GM18508 (cell line): Measurements from ENCODE around the gene SOBP.

Source experiments
- ATAC-seq: cut with Tn5 transposase; IDR thresholded peaks from one replicate; pipeline ENCODE4 v1.9.1; 2021; ENCODE audit warnings: moderate number of reproducible peaks; ENCODE audit not compliant: insufficient read depth, unreplicated experiment

Gene SOBP

DNA sequence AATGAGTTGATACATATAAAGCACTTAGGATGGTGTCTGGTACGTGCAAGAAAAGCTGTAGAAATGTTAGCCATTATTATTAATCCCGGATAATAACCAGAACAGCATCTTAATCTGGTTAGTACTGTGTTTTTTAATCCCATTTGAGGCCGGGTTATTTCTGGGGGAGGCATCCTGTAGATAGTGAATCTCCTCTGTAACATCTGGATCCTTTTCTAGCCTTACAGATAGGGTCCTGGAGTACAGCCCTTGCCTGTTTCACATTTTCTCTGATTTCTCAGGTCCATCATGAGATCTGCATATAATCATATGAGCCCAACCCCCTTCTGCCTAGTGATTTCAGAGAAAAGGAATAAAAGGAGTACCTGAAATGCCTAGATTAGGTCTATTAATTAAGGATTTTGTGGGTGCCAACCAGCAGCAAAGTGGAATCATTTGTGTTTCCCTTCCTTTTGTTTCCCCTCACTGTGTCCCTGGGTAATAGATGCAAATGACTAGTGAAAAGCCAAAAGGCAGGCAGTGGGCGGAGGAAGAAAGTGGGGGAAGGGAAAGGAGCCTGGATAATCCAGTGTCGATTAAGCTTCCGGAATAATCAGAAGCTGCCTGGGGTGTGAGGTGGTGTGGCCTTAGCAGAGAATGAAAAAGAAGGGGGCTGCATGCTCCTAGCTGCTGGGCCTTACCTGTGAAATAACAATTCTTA, 88.9 kb downstream of the SOBP start:
- no peak for ATAC-seq

DNA sequence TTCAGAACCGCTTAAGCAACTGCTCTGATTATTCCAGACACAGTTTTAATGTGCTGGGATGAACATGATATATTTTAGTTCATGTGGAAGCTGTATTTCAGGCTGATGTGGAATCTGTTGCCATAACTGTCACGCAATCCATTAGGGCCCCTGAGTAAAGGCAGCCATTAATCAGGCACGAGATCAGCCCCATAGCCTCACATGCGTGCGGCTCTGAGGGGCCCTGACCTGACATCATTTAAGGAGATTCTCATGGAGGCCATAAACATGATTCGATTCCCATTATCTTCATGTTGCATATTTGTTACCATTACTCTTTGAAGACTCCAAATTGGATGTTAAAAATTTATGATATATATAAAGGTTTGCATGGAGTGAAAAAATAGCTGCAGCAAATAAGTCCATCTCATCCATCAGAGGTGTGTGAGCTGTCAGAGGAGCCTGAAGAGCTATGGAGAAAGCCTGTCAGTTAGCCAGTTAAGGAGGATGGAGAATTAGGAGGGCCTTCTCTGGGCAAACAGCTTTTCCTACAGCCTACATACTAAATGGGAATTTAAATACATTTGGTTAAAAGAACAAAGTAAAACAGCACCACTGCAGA, 89.6 kb downstream of the SOBP start:
- no peak for ATAC-seq

DNA sequence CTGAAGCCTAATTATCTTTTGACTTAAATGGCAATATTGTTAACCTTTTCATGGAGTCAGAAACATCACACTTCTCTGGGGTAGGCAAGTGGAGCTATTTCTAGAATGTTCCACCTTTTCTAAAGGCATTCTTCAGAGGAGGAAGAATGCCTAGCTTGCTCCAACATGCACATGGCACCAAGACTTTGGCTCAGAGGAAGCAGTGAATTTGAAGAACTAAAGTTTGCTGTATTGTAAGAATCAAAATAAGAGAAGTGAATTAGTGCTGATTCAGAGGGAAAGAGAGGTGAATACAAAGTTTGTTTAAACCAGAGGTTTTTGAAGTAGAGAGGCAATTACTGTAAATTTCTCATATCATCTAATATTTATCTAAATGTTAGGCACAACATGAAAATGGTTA, 92.2 kb downstream of the SOBP start:
- no peak for ATAC-seq

DNA sequence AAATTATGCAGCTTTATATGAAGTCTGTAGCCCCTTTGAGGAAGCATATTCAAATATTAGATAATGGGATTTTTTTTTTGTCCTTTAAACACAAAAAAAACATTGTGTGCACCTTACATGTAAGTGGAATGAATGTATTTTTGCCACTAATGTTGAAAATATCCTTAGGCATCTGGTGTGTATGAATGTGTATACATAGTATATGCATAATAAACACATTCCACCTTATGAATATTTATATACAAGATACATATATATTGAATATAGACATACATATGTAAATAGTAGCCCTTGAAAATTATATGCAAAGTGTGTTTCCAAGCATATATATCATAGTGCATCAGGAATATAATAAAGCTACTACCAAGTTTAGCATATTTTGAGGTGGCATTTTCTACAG, 94.8 kb downstream of the SOBP start:
- ATAC-seq: no peak

DNA sequence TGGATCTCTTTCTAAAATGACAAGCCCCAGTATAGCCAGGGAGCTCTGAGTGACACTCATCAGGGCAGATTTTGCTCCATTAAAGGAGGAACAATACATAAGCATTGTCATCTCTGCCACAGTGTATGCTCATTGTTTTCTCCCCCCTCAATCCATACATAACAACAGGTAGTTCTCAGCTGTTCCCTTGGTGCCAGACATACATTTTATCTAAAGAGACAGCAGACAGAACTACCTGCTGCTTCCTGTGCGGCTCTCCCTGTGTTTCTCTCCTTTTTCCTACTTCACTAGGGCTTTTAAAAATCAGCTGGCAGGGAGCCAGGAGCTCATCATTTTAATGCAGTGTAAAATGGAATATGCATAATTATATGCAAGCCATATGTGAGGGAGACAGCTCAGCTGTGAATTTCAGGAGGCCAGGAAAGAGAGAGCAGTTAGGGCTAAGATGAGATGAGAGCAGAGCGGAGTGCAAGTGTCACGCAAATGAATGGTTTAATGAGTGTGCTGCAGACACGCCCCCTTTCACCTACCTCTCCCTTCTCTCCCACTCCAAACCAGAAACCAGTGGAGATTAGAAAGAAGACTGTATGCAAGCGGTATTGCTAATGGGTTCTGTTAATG, 96.0 kb downstream of the SOBP start:
- ATAC-seq: no peak

DNA sequence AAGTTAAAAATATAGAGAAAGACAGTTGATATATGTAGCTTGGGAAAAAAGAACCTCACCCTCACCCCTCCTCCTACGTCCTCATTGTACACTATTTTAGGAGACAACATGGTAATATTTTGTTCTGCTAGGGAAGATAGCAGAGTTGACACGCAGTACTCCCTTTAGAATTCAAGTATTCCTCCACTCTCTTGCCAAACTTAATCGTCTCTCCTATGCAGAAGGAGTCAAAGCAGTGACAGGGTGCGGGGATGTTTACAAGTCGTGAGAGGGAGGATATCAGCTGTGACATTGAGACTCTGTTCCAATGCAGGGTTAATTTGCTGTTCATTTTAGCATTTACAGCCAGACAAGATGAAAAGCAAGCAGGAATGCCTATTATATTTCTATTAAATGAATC, 97.5 kb downstream of the SOBP start:
- ATAC-seq: no peak

DNA sequence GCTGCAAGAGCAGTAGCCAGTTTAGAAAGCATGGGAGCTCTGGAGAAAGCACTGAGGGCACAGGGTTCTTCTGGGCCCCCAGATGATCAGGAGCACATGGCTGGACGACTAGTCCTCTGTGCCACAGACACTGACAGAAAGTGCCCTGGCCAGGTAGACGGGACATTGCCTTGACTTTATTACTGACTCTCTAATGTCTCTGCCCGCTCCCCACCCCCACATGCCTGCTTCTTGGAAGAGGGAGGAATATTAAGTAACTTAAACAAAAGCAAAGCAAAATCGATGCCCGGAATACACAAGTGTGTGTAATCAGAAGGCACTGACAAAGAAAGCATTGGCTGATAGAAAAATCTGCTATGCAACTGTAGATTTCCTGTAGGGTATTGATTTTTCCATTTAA, 99.3 kb downstream of the SOBP start:
- no peak for ATAC-seq

DNA sequence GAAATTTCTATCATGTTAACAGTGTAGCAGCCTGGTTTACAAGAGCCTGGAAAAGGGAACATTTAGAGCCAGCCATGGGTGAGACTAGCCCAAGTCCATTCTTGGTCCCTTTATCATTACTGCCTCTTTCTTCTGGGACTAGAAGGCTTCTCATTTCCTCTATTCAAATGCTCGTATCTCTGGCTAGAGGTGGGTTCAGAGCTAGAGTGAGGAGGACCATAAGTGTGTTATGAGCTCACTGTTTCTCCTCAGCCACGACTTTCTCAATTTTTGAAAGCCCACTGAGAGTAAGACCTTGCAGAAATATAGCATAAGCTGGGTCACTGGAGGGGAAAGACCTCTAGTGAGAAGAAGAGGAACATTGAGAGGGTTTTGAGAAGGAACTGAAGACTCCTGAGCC, 100.0 kb downstream of the SOBP start:
- ATAC-seq: no peak

DNA sequence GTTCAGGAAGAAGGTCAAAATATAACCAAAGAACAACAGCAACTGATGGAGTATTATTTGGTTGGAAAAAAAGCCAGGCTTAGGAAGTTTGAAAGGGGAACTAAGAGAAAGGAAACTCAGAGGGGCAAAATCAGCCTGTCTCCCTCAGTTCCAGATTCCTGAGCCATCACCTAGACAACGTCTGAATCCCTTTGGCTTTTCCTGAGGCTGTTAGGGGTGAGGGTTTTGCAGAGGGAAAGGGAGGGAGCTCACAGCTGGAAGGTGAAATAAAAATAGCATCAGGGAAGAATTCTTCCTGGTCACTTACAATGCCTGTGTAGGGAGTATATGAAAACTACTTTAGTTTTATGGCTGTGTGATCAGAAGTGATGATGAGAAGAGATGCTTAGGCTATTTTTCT, 100.5 kb downstream of the SOBP start:
- ATAC-seq: no peak

DNA sequence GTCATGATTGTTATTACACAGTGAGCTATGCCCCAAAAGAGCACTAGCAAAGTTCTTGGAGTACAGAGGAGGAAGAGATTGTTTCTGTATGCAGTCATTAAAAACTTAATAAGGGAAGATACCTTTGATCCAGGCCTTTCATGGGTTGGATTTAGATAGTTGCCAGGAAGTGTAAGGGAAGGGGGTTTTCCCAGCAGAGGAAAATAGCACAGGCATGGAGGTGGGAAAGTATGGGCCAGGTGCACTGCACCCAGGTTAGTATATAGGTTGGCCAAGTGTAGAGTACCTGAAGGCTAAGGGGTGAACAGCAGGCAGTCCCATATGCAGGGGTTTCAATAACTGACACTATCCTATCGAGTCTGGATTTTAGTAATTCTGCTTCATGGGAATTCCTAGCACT, 101.4 kb downstream of the SOBP start:
- no peak for ATAC-seq

DNA sequence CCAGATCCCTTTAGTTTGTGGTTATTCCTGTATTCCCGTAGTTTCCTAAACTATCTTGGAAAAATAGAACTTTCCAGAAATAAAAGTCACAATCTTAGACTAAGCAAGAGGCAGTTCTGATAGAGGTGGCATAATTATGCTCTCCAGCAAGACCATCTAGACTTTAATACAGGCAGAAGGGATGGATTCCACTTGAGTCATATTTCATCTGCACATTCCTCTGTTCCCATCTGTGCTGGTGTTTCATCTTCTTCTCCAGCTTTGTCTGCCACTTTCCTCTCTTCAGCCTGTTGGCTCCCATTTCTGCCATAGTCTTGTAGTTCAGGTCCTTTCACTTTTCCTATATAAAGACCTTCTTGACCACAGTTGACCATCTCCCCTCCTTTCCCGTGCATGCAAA, 102.9 kb downstream of the SOBP start:
- no peak for ATAC-seq

DNA sequence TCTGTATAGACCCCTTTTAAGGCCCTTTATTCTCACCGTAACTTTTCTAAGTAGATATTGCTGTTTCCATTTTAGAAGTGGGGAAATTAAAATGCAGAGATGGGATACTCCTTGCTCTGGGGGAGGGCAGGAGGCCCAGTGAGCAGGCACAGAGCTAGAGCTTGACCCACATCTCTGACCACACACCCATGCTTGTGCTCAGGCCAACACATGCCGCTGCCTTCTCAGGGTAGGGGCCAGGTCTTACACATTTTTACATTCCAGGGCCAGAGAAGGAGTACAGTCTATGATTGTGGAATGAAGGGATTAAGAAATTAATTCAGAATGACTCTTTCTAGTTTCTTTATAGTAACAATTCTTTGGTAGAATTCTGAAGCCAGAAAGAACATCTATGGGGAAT, 104.8 kb downstream of the SOBP start:
- no peak for ATAC-seq

DNA sequence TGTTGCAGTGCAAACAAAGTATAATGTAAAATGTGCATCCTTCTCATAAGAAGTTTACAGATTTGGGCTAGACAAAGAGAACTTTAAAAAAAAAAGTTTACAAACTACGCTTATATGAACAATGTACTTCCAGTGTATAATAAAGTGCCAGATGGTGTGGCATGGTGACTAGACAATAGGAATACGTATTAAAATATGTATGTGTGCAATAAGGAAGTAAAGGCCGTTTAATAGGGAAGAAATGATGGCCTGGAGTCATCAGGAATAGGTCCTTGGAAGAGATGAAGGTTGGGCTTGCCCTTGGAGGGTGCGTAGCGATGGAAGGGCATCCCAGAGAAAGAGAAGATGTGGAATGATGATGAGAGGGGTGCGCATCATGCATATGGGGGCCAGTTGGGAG, 108.2 kb downstream of the SOBP start:
- no peak for ATAC-seq

DNA sequence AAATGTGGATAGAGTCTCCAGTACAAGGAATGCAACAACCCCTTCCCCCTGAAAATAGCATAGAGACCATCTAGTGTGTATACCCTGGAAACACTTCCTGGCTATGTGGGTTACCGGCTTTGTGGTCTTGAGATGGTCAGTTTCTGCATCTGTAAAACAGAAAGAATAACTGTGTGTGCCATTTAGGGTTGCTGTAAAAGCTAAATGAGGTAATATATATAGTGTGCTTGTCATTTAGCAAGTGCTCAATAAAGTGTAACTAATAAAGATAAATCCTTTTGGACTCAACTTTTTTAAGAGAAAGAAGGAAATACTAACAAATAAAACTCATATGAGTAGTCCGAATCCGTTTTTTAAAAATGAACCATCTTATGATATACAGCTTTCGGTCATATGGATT, 109.1 kb downstream of the SOBP start:
- ATAC-seq: no peak

DNA sequence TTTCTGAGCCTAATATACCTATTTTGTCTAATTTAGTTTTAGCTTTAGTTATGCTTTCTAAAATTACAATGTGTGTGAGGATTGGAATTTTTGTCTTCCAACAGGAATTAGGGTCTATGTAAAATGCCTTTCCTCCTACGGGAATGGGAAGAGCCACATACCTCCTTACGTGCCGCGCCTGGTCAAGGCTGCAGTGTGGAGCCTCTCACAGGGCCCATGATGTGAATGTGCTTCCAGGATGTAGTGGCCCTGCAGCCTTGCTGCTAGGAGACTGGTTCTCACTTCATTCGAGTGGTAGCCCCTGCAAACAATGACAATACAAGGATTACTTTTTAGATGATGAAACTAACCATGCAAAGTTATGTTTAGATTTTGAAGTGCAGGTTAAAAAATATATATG, 110.2 kb downstream of the SOBP start:
- no peak for ATAC-seq

DNA sequence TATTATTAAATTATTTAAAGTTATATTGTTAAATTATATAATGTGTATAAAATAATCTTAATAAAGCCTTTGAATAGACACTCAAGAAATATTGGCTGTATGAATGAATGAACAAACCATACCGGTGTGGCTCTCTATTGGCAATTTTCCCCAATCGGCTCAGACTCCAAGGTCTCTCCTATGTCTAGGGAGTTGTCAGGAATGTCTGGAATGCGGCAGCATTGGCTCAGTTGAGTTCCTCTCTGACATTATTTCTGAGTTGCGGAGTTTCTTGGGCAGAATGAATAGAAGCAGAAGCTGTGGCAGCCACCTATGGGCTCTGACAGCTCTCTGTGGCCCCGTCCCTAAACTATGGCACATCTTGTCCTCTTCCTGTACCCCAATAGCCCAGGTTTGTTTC, 111.0 kb downstream of the SOBP start:
- ATAC-seq: no peak

DNA sequence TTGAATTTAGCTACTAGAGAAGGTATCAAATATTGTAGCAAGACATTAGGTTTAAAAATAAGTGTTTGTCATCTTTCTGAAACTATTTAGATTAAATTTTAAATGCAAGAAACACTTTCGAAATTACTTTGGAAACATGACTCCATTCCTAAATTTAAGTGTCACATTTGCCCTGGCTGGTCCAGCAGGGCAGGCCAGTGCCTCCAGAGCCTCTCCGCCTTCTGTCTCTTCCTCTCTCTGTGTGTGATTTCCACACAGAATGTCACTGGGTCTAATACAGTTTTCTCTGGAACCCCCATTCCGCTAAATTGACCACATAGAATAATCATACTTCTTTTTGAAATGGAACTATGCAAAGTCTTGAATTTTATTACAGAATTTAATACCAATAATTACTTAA, 111.5 kb downstream of the SOBP start:
- no peak for ATAC-seq

DNA sequence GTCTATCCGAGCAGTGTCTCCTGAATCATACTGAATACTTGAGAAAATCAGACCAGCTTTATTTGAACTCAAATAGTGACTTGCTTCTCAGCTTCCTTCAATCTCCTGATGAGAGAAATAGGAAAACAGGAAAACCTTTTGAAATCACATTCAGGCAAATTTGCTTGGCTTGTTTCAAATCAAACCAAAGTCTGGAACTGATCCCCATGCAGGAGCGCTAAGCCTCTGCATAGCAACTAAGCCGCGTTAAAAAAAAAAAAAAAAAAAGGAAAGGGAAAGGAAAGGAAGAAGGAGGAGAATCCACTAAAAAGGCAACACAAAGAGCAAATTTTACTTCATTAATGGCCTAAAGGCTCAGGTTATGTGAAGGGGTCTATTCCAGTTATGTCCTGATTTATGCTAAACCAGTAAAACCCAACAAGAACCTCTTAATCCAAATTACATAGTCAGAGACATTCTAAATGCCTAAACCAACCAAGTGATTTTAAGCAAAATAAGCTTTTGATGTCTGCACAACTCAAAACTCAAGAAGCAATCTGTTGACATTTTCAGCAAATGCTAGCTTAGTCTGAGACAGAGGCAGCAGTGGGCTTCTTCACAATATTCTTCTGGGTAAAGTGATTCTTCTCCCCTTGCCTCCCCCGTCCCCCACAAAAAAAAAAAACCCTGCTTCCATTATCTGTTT, 112.5 kb downstream of the SOBP start:
- no peak for ATAC-seq

DNA sequence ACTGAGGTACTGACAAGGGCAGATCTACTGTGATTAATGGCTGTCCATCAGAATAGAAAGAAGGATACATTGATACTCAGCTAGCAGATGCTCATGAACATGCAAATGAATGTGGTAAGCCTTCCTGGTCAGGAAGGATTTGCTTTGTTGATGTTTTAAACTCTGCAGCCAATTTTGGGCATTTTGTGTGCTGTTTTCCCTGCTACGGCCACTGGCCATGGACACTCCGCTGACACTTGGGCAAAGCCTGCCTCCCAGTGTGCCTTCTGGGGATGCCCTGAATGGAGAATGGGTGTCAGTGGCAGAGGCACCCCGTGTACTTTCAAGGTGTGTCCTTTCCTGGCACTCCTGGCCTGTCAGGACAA, 113.1 kb downstream of the SOBP start:
- no peak for ATAC-seq

DNA sequence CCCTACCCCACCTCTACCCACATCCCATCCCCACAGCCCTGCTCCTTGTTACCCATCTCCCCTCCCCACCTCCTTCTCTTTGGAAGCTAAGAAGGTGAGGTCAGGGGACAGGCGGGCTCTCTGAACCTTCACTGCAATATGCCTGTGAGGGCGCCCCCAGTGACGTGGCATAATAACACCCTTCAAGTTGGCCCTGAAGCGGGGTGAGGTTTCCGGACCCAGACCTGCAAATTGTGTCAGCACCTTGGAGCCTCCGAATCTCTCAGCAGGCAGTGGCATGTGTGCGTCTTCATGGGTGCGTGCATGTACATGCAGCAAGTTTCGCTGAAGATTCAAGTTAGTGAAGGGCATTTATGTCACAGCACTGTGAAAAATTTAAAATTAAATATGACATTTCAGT, 114.6 kb downstream of the SOBP start:
- no peak for ATAC-seq

DNA sequence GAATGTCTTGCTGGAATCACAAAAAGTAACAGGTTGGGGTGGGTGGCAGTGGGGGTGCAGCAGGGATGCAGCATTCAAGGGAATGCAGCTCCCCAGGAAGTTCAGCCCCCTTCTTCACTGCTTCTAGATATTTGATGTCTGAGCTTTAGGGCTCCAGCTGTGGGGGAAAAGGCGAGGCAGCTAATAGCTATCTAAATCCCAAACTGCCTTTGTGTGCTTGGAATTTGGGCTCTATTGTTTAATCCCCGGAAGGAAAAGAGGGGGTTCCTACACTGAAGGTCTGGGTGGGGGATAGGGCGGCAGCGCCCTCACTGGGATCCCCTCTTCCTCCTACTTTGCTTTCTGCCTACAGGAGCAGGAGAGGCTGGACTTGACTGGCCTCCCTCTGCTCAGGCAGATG, 116.5 kb downstream of the SOBP start:
- ATAC-seq: no peak

DNA sequence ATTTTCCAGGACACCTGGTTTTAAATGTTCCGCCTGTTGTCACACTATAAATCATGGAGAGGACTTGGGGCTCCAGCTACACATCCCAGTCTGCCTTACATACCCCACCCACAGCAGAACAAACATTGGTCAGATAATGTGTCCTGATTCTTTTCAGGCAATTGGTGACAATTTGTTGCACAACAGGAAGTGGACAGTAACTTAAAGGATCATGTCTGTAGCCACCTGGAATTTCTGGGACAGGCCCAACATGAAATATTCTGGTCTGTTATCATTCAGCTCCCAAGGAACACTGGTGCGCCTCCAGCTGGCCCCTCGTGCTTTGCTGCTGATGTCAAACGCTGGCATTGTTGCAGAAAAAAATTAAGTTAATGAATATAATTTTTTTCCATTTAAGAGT, 117.2 kb downstream of the SOBP start:
- ATAC-seq: no peak
